ENCODE measurements around the gene HOXB6. TPM values are rescaled to one million over a fixed set of nuclear protein-coding genes. Genes with fewer than 3 reads are reported as not detected.
A peak's percentile ranks its signal among the peaks of the same experiment; 100 is the strongest.

HOXB6 gene
- total RNA-seq, 4 donors from 2014 or later, result 34.3 to 98.4 (median 66.7) TPM

- Histone ChIP-seq H3K9me3 (no peaks in the 10 kb centered on the region), H3K27ac (peak overlapping the region in 2 of 4 donors; percentile 48 to 63), H3K36me3 (no peaks in the 10 kb centered on the region), H3K4me1 (peaks cover 9 to 66% (median 13%) of the 10 kb centered on the region in 4 donors), H3K27me3 (peaks cover 0 to 33% of the 10 kb centered on the region in 2 donors), H3K4me3 (no peak overlapping the region)
- no peak for DNase-seq
- TF ChIP-seq POLR2A (IDR thresholded peaks at IDR 0.05) (no peak), CTCF (IDR thresholded peaks at IDR 0.05) (no peak)
Observed at GRCh38 chr17:48629411-48629759, 24.6 kb upstream of the HOXB6 start.

- Histone ChIP-seq H3K27ac (peak overlapping the region in 3 of 4 donors; percentile 58 to 82 (median 63)), H3K4me1 (peaks cover 9 to 65% (median 11%) of the 10 kb centered on the region in 4 donors)
Observed at GRCh38 chr17:48628649-48629410, 24.0 kb upstream of the HOXB6 start.

GRCh38 chr17:48627623-48628521 lies 23.1 kb upstream of the HOXB6 start:
- no peaks in the 10 kb centered on the region for H3K9me3 ChIP-seq
- H3K27ac ChIP-seq, result peak overlapping the region in 3 of 4 donors; percentile 58 to 82 (median 63)
- H3K36me3 ChIP-seq, result no peaks in the 10 kb centered on the region
- peaks cover 0 to 33% of the 10 kb centered on the region in 2 donors for H3K27me3 ChIP-seq
- DNase-seq, result peak in 1 of 3 donors; percentile 51
- peaks cover 9 to 55% (median 11%) of the 10 kb centered on the region in 4 donors for H3K4me1 ChIP-seq
- H3K4me3 ChIP-seq, result peak overlapping the region in 1 of 4 donors; percentile 8
- TF ChIP-seq POLR2A (IDR thresholded peaks at IDR 0.05) (no peak), CTCF (IDR thresholded peaks at IDR 0.05) (no peak)

More at GRCh38 chr17:48628649-48629410, 24.0 kb upstream of the HOXB6 start:
- peaks cover 0 to 33% of the 10 kb centered on the region in 2 donors for H3K27me3 ChIP-seq
- no peaks in the 10 kb centered on the region for H3K9me3 ChIP-seq
- no peaks in the 10 kb centered on the region for H3K36me3 ChIP-seq
- DNase-seq, result no peak
- peak overlapping the region in 1 of 4 donors; percentile 8 for H3K4me3 ChIP-seq
- TF ChIP-seq CTCF (IDR thresholded peaks at IDR 0.05) (no peak), POLR2A (IDR thresholded peaks at IDR 0.05) (no peak)

GRCh38 chr17:48627118-48627597 lies 22.4 kb upstream of the HOXB6 start:
- H3K9me3 ChIP-seq, result no peaks in the 10 kb centered on the region
- H3K4me3 ChIP-seq, result peak overlapping the region in 3 of 4 donors; percentile 30 to 55 (median 55)
- peaks cover 0 to 33% of the 10 kb centered on the region in 2 donors for H3K27me3 ChIP-seq
- TF ChIP-seq CTCF (IDR thresholded peaks at IDR 0.05), result no peak
- no peak for TF ChIP-seq POLR2A (IDR thresholded peaks at IDR 0.05)
- H3K27ac ChIP-seq, result peak overlapping the region in 3 of 4 donors; percentile 63 to 82 (median 73)
- no peaks in the 10 kb centered on the region for H3K36me3 ChIP-seq
- no peak for DNase-seq
- peaks cover 9 to 48% (median 11%) of the 10 kb centered on the region in 4 donors for H3K4me1 ChIP-seq
